RWPE1 (cell line): ENCODE results near the gene DSCAML1.
"Not testable (repeated sequence)": the region's sequence is repeated elsewhere in the genome, so short reads cannot be mapped to it uniquely, and the experiment has no call there.

Experiments
- CTCF ChIA-PET: fragments of 350-600 bp; sonication (Branson Sonifier 250); formaldehyde crosslinking; extraction: SDS; loops from one replicate; lab custom pipeline; 2021; lab: Yijun Ruan, JAX
- POLR2A ChIA-PET: fragments of 400-600 bp; formaldehyde crosslinking; extraction: SDS; loops from one replicate; lab custom pipeline; 2020; ENCODE audit warnings: antibody characterized with exemption; ENCODE audit not compliant: low non-redundant PET; lab: Yijun Ruan, JAX
- DNase-seq: peaks from one replicate; pipeline ENCODE4 v3.0.0; 2012; ENCODE audit warnings: low spot score
- H3K27ac ChIP-seq: fragments of 450-650 bp; 2 replicates; pipeline ENCODE4 v1.5.1; 2017
- CTCF ChIP-seq: fragments of 450-650 bp; conservative IDR thresholded peaks from 2 replicates; pipeline ENCODE4 v1.5.1; 2017; ENCODE audit warnings: low read depth, mild to moderate bottlenecking

Gene DSCAML1

DNA sequence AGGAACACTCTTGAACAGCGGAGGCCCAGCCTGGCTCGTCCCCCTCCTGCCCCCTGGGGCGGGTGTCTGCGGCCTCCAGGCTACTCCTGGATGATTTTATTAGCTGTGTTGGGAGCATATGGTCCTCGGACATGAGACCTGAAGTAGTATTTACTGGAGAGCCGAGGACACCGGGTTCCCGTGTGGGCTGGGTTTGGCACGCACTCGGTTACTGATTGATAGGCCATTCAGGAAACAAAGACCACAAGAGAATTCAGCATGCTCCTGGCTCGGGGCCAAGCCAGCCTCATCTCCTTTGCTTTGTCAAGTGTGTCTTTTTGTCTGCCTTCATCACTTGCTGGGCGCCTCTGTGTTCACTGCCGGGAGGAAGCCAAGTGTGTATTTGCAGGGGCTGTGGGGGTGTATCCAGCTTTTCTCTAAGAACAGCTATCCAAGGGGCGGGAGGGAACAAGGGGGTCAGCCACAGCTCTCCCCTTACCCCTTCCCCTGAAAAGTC, 17.8 kb upstream of the DSCAML1 start:
- no peak overlapping the region for H3K27ac ChIP-seq
- no peak for TF ChIP-seq CTCF
- ChIA-PET POLR2A (no interaction called here), CTCF (interaction anchor here (0.6 to 6.8 kb wide), 2 partner anchors 388 to 672 kb away, joined by 5 to 84 read pairs; no protein-coding TSS in a partner anchor)
- no peak for DNase-seq

DNA sequence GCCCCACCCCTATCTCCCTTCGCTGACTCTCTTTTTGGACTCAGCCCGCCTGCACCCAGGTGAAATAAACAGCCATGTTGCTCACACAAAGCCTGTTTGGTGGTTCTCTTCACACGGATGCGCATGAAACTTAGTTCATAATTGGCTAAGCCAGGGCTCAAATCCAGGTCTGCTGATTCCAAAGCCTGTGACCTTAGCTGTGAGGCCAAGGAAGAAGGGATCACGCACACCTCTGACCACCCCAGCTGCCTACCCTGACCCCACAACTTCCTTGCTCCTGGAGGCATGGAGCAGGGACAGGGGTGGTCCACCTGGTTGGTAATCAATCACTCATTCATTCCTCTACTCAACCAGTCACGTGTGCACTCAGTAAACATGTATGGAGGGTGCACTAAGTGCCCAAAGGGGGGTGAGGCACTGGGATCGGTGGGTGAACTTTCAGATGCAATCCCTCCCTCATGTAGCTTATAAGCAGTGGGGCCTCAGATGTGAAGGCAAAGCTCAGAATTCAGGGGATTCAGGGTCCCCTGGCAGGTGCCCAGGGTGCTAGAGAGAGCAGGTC, 17.3 kb upstream of the DSCAML1 start:
- DNase-seq, result no peak
- POLR2A ChIA-PET, result no interaction called here
- H3K27ac ChIP-seq, result no peak overlapping the region
- CTCF ChIA-PET, result interaction anchor here (0.6 to 6.8 kb wide), 2 partner anchors 388 to 672 kb away, joined by 5 to 84 read pairs; no protein-coding TSS in a partner anchor
- TF ChIP-seq CTCF, result no peak

GRCh38 chr11:117810056-117810451, 13.0 kb upstream of the DSCAML1 start:
- DNase-seq, H3K27ac ChIP-seq, POLR2A ChIA-PET: not testable (repeated sequence)
- CTCF ChIA-PET, result interaction anchor here (0.7 to 3.7 kb wide), 2 partner anchors 383 to 398 kb away, joined by 4 to 56 read pairs; no protein-coding TSS in a partner anchor

DNA sequence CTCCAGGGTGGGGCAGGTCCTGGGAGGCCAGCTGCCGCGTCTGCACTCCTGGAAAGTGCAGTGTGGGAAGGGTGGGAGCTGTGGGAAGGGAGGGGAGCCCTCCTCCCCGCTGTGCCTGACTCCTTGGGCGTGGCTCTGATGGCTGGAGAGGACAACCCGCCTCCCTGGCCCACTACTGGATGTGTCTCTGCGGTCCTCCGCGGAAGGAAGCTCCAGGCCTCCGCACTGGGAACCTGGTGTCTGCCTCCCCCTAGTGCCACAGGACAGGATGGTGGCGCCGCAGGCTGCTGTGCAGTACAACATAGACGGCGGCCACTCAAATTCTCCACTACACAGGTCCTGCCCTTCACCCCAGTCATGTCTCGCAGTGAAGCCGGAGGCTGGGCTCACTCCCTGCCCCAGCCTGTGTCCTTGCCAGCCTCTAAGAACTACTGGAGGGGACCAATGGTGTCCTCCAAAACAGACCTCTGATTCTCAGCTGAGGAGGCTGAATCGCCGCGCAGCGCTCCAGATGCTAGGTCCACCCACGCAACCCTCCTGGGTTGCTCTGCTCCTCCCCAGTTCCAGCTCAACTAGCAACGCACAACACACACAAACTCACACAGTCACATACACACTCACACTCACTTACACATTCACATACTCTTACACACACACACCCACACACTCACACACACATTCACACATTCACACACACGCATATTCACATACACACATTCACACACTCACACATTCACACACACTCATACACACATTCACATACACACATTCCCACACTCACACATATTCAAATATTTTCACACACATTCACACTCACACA, 12.4 kb upstream of the DSCAML1 start:
- DNase-seq, result peak; percentile 41
- ChIA-PET CTCF (interaction anchor here (0.6 to 3.7 kb wide), 8 partner anchors 7 to 432 kb away, joined by 3 to 56 read pairs (median 3); no protein-coding TSS in a partner anchor), POLR2A (no interaction called here)

GRCh38 chr11:117808784-117809183, 11.8 kb upstream of the DSCAML1 start:
- ChIA-PET POLR2A (no interaction called here), CTCF (interaction anchor here (0.6 to 3.7 kb wide), 9 partner anchors 8 to 471 kb away, joined by 3 to 56 read pairs (median 3); no protein-coding TSS in a partner anchor)
- DNase-seq, result no peak
- no peak for TF ChIP-seq CTCF
- no peak overlapping the region for H3K27ac ChIP-seq

More for the DNA sequence above, 12.4 kb upstream of the DSCAML1 start:
- TF ChIP-seq CTCF, result no peak
- no peak overlapping the region for H3K27ac ChIP-seq

DNA sequence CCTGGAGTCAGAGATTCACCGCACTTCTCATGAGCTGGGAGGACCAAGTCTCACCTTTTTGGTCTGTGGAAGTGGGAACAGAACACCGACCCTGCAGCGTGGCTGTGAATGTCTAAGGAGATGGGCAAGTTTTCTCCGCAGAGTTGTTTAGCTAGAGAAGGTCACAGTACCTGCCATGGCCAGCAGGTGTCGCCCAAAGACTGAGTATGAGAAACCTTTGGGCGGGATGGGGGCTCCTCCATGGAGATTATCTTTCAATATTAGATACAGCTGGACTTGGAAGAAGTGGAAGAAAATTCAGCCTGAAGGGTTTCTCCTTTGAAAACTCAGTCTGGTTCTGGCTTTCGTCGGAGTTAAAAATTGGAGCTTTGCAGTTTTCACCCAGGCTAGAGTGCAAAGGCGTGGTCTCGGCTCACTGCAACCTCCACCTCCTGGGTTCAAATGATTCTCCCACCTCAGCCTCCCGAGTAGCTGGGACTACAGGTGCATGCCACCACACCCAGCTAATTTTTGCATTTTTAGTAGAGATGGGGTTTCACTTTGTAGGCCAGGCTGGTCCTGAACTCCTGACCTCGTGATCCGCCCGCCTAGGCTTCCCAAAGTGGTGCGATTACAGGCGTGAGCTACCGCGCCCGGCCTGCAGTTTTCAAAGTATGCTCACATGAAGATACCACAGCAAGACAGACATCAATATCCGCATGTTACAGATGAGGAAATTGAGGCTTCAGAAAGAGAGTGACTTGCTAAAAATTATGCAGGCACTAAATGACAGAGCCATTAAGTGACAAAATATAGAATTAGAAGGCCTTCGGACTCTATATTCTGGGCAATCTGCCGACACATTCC, 10.7 kb upstream of the DSCAML1 start:
- POLR2A ChIA-PET, result no interaction called here
- peak; percentile 58 for DNase-seq

More for the DNA sequence above, 10.7 kb upstream of the DSCAML1 start:
- TF ChIP-seq CTCF, result peak; percentile 76
- no peak overlapping the region for H3K27ac ChIP-seq
- CTCF ChIA-PET, result interaction anchor here (0.5 to 3.7 kb wide), 15 partner anchors 9 to 1510 kb away, joined by 3 to 56 read pairs (median 4); no protein-coding TSS in a partner anchor
